Activated T-cell treated with anti-CD3 and anti-CD28 coated beads, Interleukin-2, amount 50 U/mL, for 4 hours (primary cell): ENCODE measurements around the gene UNC5A. TPM values are rescaled to one million over a fixed set of nuclear protein-coding genes. Genes with fewer than 3 reads are reported as not detected.
A peak's percentile ranks its signal among the peaks of the same experiment; 100 is the strongest.

Experiments
- ATAC-seq, 2 donors: fragments of 200-7000 bp; cut with Tn5 transposase; one replicate each; pipeline ENCODE4 v1.10.0; 2021
- DNase-seq: peaks from one replicate; pipeline ENCODE4 v3.0.0-alpha.2; 2020
- H3K27me3 Mint-ChIP-seq: one replicate; pipeline ENCODE4 v1.8.0; 2021; ENCODE audit warnings: low read depth, mixed read lengths
- H3K36me3 Mint-ChIP-seq: one replicate; pipeline ENCODE4 v1.8.0; 2022; ENCODE audit warnings: mixed read lengths; ENCODE audit not compliant: insufficient read depth
- H3K4me1 Mint-ChIP-seq: one replicate; pipeline ENCODE4 v1.8.0; 2021; ENCODE audit warnings: low read depth, mixed read lengths
- H3K4me3 Mint-ChIP-seq: one replicate; pipeline ENCODE4 v1.8.0; 2021; ENCODE audit warnings: mild to moderate bottlenecking, moderate library complexity, mixed read lengths
- H3K9me3 Mint-ChIP-seq: one replicate; pipeline ENCODE4 v1.8.0; 2021; ENCODE audit warnings: mixed read lengths
- total RNA-seq, 3 donors: library from RNA; stranded (reverse); gene quantifications; one replicate each; pipeline ENCODE4 v1.2.1, GENCODE V29; 2021

Gene UNC5A
- total RNA-seq, 3 donors from 2014 or later = not detected

- Mint-ChIP-seq H3K27me3 (peaks cover 33% of the 10 kb centered on the region), H3K4me3 (no peak overlapping the region), H3K36me3 (no peaks in the 10 kb centered on the region), H3K9me3 (no peaks in the 10 kb centered on the region), H3K4me1 (peaks cover 15% of the 10 kb centered on the region)
- ATAC-seq (no peak), DNase-seq (no peak)
These were observed 63.9 kb downstream of the UNC5A start for GRCh38 chr5:176874198-176874780.

GRCh38 chr5:176875014-176875550 lies 64.7 kb downstream of the UNC5A start:
- DNase-seq (no peak), ATAC-seq (no peak)
- Mint-ChIP-seq H3K36me3 (no peaks in the 10 kb centered on the region), H3K4me3 (no peak overlapping the region), H3K27me3 (peaks cover 33% of the 10 kb centered on the region), H3K4me1 (peaks cover 15% of the 10 kb centered on the region), H3K9me3 (no peaks in the 10 kb centered on the region)

- Mint-ChIP-seq H3K36me3 (no peaks in the 10 kb centered on the region), H3K9me3 (no peaks in the 10 kb centered on the region), H3K27me3 (peaks cover 33% of the 10 kb centered on the region), H3K4me3 (peak overlapping the region; percentile 13), H3K4me1 (peaks cover 11% of the 10 kb centered on the region)
- ATAC-seq = peak; percentile 50 to 56
- no peak for DNase-seq
These were observed 65.6 kb downstream of the UNC5A start for GRCh38 chr5:176875783-176876505.

- Mint-ChIP-seq H3K4me3 (no peak overlapping the region), H3K36me3 (no peaks in the 10 kb centered on the region), H3K4me1 (peaks cover 11% of the 10 kb centered on the region), H3K27me3 (peaks cover 36% of the 10 kb centered on the region), H3K9me3 (no peaks in the 10 kb centered on the region)
- no peak for ATAC-seq
- DNase-seq = no peak
These were observed 66.4 kb downstream of the UNC5A start for GRCh38 chr5:176876506-176877431.

GRCh38 chr5:176877793-176878331 lies 67.5 kb downstream of the UNC5A start:
- H3K27me3 Mint-ChIP-seq = peaks cover 36% of the 10 kb centered on the region
- no peaks in the 10 kb centered on the region for H3K36me3 Mint-ChIP-seq
- H3K9me3 Mint-ChIP-seq = no peaks in the 10 kb centered on the region
- H3K4me3 Mint-ChIP-seq = no peak overlapping the region
- ATAC-seq (no peak), DNase-seq (no peak)
- peaks cover 11% of the 10 kb centered on the region for H3K4me1 Mint-ChIP-seq

- no peak for ATAC-seq
- H3K4me1 Mint-ChIP-seq = peaks cover 11% of the 10 kb centered on the region
- H3K9me3 Mint-ChIP-seq = no peaks in the 10 kb centered on the region
- H3K27me3 Mint-ChIP-seq = peaks cover 36% of the 10 kb centered on the region
- no peak for DNase-seq
- H3K36me3 Mint-ChIP-seq = no peaks in the 10 kb centered on the region
- no peak overlapping the region for H3K4me3 Mint-ChIP-seq
These were observed 68.1 kb downstream of the UNC5A start for GRCh38 chr5:176878463-176878862.

- peaks cover 11% of the 10 kb centered on the region for H3K4me1 Mint-ChIP-seq
- no peak overlapping the region for H3K4me3 Mint-ChIP-seq
- no peaks in the 10 kb centered on the region for H3K9me3 Mint-ChIP-seq
- no peak for ATAC-seq
- H3K36me3 Mint-ChIP-seq = no peaks in the 10 kb centered on the region
- H3K27me3 Mint-ChIP-seq = peaks cover 32% of the 10 kb centered on the region
- no peak for DNase-seq
These were observed 68.7 kb downstream of the UNC5A start for GRCh38 chr5:176878906-176879662.

GRCh38 chr5:176879663-176880361 lies 69.5 kb downstream of the UNC5A start:
- no peak overlapping the region for H3K4me3 Mint-ChIP-seq
- ATAC-seq (no peak), DNase-seq (no peak)
- H3K36me3 Mint-ChIP-seq = no peaks in the 10 kb centered on the region
- peaks cover 14% of the 10 kb centered on the region for H3K4me1 Mint-ChIP-seq
- H3K9me3 Mint-ChIP-seq = no peaks in the 10 kb centered on the region
- peaks cover 32% of the 10 kb centered on the region for H3K27me3 Mint-ChIP-seq

- H3K4me1 Mint-ChIP-seq = peaks cover 14% of the 10 kb centered on the region
- no peaks in the 10 kb centered on the region for H3K36me3 Mint-ChIP-seq
- DNase-seq = no peak
- peaks cover 25% of the 10 kb centered on the region for H3K27me3 Mint-ChIP-seq
- H3K9me3 Mint-ChIP-seq = no peaks in the 10 kb centered on the region
- ATAC-seq = no peak
- no peak overlapping the region for H3K4me3 Mint-ChIP-seq
These were observed 70.1 kb downstream of the UNC5A start for GRCh38 chr5:176880366-176881020.

GRCh38 chr5:176881021-176881749 lies 70.8 kb downstream of the UNC5A start:
- H3K27me3 Mint-ChIP-seq = peaks cover 18% of the 10 kb centered on the region
- ATAC-seq (no peak), DNase-seq (no peak)
- no peaks in the 10 kb centered on the region for H3K9me3 Mint-ChIP-seq
- H3K36me3 Mint-ChIP-seq = no peaks in the 10 kb centered on the region
- H3K4me1 Mint-ChIP-seq = peaks cover 8% of the 10 kb centered on the region
- H3K4me3 Mint-ChIP-seq = no peak overlapping the region

GRCh38 chr5:176881816-176882566 lies 71.6 kb downstream of the UNC5A start:
- no peak for ATAC-seq
- no peaks in the 10 kb centered on the region for H3K9me3 Mint-ChIP-seq
- H3K36me3 Mint-ChIP-seq = no peaks in the 10 kb centered on the region
- H3K27me3 Mint-ChIP-seq = peaks cover 13% of the 10 kb centered on the region
- no peak overlapping the region for H3K4me3 Mint-ChIP-seq
- DNase-seq = no peak
- H3K4me1 Mint-ChIP-seq = peaks cover 6% of the 10 kb centered on the region

GRCh38 chr5:176882567-176882903 lies 72.2 kb downstream of the UNC5A start:
- no peak overlapping the region for H3K4me3 Mint-ChIP-seq
- DNase-seq = no peak
- peaks cover 6% of the 10 kb centered on the region for H3K4me1 Mint-ChIP-seq
- H3K9me3 Mint-ChIP-seq = no peaks in the 10 kb centered on the region
- H3K27me3 Mint-ChIP-seq = peaks cover 13% of the 10 kb centered on the region
- no peaks in the 10 kb centered on the region for H3K36me3 Mint-ChIP-seq
- ATAC-seq = no peak
